ENCODE data around the gene RANBP9.

Gene RANBP9

DNA sequence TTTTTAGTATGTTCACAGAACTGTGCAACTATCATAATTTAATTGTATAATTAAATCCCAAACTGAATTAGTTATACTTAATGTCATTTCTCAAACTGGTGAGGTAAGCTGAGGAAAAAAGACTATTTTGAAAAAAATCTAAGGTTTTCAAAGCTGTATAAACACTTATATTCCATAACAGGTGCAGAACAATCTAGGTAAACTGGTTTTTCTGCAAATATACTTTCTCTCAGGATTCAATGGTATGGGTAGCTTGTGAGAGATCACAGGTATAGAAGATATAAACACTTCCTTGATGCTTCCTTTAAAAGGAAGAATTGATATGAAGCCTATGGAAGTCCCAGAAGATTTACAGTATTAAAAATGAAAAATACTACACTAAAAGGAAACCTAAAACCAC is 62.8 kb downstream of the RANBP9 start:
- DNase-seq (ENCODE audit: low spot score) = no peak

DNA sequence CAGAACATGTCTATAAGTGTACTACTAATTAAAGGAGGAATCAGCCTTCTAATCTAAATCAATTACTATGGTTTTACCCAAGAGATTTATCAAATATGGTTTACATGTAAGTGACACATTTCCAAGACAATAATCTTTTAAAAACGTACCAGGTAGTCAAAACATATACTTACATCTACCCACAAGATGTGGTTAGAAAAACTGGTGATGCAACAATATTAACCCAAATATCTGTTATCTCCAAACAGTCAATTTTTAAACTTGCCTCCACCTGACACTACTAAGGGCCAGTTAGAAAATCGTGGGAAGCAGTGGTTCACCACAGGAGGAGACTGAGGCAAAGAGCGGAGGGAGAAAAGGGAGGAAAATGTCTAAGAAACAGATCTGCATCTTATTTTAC is 68.5 kb downstream of the RANBP9 start:
- no peak for DNase-seq (ENCODE audit: low spot score)

DNA sequence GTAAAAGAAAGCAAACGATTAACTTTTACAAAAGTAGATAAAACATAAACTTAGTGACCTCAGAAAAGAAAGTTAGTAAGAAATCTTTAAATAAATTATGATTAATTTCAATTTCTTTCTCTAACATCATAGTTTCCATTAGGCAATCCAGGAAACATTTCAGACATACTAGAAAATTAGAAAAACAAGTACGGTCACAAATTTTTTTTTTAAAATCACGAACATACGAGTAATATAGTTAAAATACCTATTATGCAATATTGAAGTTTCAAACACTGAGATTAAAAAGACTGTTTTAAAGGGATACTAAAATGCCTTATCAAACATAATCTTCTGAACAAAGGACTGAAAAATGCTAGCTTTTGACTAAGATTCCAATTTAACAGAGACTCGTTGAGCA is 70.3 kb downstream of the RANBP9 start:
- DNase-seq (ENCODE audit: low spot score) = no peak

DNA sequence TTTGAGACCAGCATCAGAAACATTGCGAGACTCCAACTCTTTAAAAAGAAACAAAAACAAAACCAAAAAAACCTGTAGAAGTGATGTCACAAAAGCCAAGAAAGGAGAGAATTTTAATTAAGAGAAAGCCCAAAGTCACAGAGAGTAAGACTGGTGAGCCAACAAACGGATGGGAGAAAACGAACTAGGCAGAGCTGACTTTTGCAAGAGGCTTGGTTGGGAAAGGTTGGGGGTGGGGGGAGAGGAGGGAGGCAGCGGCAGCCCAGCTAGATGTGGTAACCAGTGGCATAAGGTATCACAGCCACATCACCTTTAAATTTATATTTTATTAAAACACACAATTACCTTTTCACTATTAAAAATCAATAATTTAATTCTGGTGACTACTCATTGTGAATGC is 73.0 kb downstream of the RANBP9 start:
- no peak for DNase-seq (ENCODE audit: low spot score)

DNA sequence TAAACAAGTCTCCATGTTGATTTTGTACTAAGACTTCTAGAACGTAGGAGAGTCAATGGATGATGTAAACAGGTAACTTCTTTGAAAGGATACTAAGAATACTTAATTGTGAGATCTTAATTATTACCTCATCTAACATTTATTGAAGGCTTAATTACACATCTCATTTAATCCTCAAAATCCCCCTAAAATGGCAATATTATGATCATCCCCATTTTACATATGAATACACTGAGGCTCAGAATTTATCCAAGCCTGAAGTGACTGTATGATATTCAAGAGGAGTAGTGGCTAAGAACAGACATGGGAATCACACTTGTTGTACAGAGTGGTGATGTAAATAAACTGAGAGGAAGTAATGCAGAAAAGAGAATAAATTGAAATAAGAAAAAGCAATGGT is 73.6 kb downstream of the RANBP9 start:
- DNase-seq (ENCODE audit: low spot score) = no peak

DNA sequence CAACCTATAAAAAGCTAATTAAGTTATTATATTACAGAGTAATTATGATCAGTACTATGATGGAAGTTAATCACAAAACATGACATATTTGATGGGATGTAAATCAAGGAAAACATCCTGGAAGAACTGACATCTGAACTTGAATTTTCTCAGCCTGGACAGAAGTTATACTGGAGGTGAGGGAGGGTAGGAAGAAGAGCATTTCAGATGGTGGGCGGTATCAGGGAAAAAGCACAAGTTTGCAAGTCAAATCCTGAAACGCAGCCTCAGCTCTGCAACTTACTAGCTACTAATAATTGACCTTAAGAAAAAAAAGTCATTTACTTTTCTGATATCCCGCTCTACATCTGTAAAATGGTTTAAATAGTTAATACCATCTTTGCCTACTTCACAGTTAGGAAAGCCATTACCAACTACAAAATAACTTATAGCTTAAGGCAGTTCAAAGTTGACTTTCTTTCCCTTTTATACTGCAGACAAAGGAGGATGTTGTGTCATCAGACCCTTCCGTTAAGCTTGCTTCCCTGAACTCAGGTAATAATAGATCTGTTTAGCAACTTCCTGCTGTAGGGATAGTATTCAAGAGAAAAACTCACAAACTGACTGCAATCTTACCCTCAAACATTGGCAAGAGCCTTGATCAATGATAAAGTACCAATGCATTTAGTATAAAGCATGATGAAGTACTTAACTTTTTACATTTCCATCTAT is 75.5 kb downstream of the RANBP9 start:
- DNase-seq (ENCODE audit: low spot score) = no peak

DNA sequence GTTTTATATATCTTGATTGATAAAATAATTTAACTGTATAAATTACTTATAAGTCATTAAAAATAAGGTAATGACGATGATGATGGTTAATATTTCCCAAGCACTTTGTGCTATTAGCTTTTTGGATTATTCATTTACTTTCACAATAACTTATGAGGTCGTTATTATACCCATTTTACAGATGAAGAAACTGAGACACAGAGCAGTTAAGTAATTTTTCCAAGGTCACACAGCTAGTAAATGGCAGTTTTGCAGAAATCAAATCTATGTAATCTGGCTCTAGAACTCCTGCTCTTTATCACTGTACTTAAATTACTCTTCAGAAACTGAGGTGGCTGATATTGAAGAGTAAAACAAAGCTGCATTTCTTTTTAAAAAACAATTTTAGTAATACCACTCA is 78.3 kb downstream of the RANBP9 start:
- no peak for DNase-seq (ENCODE audit: low spot score)

DNA sequence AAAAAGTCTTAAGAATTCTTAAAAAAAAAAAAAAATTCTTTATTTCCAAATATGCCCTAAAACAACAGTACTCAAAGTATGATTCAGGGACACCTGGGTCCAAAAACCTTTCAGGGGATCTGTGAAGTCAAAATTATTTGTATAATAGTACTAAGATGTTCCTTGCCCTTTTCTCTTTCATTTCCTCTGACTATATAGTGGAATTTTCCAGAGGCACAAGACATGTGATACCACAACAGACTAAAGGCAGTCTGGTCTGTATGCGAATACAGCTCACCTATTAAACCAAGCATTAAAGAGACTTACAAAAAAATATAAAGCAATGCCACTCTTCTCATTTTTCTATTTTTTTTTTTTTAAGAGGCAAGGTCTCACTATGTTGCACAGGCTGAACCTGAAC is 81.1 kb downstream of the RANBP9 start:
- no peak for DNase-seq (ENCODE audit: low spot score)

DNA sequence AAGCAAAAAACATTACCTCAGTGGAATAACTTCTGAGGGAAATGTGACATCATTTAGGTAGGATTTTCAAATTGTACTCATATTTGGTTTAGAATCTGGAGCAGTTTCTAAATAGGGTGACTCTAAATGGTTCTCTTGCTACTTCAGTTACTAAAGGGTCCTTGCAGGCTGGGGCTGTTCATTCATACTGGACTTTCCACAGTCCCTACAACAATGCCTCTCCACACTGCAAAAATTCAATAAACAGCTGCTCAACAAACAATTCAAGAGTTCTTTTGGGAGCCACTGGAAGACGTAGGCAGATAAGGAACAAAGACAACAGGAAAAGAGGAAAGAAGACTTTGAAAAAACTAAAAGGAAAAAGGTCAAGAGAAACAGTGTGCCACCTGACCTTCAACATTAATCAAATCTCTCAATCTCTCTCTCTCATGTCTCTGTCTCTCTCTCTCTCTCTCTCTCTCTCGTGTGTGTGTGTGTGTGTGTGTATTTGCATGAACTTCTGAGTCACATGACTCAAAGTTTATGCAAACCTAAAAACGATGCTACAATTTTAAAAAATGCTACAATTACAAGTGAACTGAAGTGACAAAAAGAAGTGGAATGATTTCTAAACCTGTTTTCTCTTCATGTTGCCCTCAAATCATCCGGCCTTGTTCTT is 82.0 kb downstream of the RANBP9 start:
- DNase-seq (ENCODE audit: low spot score) = no peak

DNA sequence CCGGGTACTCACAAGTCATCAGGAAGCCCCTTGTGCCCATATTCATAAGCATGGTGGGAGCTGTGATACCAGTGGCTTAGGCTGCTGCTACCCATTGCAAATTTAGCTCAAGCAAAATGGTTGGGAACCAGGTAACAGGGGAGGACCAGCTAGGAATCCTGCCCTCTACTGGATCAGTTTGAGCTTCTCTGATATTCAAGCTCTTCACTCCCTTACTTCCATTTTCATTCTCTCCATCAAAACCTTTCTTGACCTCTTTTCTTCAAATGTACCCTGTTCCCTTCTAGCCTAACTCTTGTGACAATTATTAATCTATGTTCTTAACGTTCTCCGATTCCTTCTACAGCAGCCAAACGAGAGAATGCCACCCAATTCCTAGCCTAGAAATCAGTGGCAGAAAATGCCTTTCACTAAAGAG is 86.8 kb downstream of the RANBP9 start:
- peak; percentile 65 for DNase-seq (ENCODE audit: low spot score)

DNA sequence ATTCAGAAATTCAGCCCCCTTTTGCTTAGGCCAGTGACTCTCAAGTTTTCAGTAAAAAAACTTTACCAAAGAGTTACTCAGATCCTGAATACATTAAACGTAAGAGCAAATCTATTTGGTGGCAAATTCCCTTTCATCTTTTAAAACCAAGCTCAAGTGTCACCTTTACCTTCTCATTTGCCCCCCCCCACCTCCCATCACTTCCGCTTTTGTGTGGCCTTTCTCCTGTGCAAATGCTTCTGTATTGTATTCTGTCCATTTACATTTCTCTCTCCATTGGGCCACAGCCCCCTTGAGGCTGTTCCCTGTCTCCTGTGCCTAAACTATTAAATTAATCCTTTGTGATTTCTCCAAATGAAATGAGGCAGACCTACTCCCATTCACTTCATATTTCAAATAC is 94.6 kb downstream of the RANBP9 start:
- DNase-seq (ENCODE audit: low spot score) = no peak

DNA sequence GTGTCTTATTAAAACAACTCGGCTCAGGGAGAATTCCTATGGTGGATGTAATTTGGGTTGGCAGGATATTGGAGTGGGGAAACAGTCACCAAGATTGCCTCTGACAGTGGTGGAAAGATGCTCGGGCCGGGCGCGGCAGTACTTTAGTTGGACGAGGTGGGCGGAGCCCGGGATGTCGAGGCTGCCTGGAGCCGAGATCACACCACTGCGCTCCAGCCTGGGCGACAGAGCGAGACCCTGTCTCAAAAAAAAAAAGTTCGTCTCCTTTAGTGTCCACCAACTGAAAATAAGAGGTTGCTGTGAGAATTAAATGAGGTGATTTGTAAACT is 95.9 kb downstream of the RANBP9 start:
- peak; percentile 52 for DNase-seq (ENCODE audit: low spot score)

DNA sequence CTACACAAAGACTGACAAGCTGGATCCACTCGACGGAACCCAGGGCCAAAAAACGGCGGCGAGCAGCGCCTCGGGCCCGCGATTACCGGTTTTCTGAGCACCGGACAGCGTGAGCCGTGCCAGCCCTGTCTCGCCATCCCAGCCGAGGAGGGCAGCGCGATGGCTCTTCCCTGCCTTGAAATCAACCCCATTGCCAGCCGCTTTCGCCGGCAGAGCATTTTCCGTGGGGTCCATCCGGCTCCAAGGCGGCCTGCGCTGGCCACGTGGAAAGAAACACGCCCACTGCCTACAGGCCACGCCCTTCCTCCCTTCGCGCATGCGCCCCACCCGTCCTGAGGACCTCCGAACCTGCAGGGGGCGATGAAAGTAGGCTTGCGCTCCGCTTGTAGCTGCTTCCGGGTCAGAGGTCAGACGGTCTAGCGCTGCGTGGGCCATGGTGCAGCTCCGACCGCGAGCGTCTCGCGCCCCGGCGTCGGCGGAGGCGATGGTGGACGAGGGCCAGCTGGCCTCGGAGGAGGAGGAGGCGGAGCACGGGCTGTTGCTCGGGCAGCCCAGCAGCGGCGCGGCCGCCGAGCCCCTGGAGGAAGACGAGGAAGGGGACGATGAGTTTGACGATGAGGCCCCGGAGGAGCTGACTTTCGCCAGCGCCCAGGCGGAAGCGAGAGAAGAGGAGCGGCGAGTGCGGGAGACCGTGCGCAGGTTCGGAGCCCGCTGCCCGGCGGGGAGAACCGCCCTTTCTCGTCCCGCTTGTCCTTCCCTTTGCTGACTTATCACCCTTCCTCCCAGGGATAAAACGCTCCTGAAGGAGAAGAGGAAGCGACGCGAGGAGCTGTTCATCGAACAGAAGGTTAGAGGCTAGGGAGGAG is 96.5 kb downstream of the RANBP9 start, which contains the start of gene NOL7:
TSS of gene NOL7 (plus strand) at position 410 of the 866 bp plus-strand sequence. CDS start at position 434, 24 bp downstream.
- DNase-seq (ENCODE audit: low spot score) = peak; percentile 99

DNA sequence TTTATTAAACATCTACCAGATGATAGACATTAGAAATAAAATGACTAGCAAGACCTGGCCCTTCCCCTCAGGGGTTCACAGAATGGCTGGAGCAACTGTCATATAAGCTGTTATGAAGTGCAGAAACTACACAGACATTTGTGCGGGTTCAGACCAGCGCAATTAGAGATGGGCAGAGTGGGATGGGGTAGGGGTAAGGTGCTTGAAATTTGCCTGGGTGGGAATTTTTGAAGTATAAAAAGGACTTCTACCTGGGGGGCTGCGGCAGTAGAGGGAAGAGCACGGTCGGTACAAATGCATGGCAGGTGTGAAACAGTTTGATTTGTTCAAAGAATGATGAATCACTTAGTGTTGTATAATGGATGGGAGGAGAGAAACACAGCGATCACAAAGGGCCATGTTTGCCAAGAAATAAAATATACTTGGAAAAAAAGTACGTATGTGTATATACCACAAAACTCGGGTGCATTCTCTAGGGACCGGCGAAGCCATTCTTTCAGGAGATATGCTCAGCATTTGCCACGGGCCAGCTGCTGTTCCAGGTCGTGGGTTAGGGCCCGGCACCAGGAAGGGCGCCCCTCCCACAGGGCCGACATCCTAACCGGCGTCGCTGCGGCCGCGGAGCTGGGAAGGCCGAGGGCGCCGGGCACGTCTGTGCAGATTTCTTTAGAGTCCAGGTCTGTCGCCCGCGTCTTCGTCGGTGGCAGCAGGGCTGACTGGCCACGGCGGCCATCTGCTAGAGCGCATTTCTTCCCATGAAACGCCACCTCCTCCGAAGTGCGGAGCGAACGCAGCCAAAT is 97.3 kb downstream of the RANBP9 start:
- DNase-seq (ENCODE audit: low spot score) = peak; percentile 75

DNA sequence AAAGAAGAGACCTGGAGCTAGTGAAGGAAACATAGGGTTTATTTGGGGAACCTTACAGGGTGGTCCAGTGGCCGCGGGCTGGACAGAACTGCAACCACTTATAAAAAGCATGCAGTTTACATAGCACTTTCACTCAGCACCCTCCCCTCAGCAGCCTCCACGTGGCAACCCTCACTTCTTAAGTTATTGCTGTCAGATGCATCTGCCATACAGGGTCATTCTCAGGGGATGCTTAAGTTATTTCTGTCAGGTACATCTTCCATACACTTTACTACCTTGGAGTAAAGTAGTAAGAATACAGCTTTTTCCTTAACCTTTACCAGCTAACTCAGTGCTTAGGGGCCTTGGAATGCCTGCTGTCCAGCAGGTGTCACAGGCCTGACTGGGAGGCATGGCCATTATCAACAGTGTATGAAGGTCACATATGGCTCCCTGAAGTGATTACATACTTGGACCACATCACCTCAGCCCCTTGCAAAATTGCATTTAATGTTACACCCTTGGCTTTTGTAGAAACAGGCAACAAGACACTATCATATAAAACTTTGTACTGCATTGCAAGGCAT is 98.5 kb downstream of the RANBP9 start:
- no peak for DNase-seq (ENCODE audit: low spot score)

DNA sequence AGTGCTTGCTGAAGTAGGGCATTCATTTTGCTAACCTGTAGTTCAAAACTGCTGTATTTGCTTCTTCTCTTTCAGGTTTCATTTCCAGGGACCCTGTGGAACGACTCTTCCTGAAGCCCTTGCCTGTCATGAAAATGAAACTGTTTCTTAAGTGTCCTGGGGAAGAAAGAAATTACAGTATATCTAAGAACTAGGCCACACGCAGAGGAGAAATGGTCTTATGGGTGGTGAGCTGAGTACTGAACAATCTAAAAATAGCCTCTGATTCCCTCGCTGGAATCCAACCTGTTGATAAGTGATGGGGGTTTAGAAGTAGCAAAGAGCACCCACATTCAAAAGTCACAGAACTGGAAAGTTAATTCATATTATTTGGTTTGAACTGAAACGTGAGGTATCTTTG is 99.9 kb downstream of the RANBP9 start:
- DNase-seq (ENCODE audit: low spot score) = no peak

DNA sequence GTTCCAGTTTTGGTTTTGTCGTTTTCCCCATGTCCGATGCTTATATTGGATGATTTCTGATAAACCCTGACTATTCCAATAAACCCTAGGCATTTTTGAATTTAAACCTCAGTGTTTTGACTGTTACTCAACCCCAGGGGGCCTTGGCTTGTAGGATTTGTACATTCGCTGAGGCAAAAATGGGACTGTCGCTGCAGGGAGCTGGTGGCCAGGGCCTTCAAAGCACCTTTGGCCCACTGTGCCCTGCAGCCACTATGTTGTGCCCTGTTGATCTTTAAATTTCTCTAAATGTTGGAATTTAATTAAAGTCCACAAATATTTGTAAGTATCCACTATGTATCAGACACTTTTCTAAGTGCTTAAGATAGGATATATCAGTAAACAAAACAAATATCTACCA is 106.0 kb downstream of the RANBP9 start:
- DNase-seq (ENCODE audit: low spot score) = no peak

DNA sequence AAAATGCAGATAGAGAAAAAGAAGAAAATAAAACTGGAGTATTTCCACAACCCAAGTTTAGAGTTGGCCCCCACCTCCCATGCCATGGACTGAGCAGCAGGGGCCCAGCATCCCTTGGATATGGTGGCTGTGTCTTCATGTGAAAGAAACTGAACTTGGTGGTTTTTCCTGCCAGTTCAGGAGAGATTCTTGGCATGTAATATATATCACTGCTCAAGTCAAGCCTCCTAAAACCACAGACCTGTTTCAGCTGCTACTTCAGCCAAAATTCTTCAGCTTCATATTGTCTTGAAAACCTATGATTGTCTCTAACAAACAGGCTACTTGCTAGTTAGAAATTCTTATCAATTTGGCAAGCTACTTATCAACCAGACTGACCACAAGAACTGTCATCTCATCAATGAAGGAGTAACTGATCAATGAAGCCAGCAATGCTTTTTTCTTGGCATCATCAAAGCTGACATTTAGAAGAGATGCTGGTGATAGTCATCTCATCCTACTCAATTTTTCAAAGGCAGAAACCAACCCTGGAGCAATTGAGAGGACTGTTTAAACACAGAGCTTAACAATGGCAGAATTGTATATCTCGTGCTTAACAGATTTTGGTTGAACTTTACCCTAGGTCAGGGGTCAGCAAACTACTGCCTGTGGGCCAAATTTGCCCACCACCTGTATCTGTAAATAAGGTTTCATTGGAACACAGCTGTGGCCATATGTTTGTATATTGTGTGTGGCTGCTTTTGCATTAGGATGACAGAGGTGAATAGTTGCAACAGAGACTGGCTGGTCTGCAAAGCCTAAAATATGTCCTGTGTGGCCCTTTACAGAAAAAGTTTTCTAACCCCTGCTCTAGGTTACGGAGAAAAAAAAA is 106.9 kb downstream of the RANBP9 start:
- DNase-seq (ENCODE audit: low spot score) = no peak

DNA sequence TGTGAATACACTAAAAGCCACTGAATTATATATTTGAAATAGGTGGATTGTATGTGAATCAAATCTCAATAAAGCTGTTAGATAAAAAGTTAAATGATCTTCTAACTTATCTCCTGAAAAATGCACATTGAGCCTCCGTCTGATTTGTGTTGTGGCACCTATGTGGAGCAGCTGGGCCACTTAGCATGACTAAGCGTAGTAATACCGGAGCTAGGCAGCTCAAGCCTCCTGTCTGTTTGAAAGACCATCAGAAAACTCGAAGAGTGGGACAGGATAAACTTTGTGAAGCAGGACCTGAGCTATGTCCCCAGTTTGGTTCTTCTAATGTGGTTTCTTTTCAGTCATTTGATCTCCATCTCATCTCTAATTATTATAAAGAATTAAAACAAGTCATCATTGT is 107.5 kb downstream of the RANBP9 start:
- DNase-seq (ENCODE audit: low spot score) = no peak

DNA sequence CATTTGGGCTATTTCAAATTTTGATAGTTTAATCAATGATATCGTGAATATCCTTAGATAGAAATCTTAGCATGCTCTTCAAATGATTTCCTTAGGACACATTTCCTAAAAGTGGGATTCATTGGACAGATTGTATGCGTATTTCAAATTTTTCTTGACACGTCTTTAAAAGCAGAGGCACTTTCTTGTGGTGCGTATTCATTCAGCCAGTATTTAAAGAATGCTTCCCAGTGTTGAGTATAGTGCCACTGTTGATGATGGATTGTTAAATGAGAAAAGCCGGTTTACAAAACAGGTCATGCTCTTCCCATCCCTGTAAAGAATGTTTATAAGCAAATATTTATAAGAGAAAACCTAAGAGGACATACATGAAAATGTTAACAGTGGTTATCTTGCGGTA is 111.6 kb downstream of the RANBP9 start:
- DNase-seq (ENCODE audit: low spot score) = no peak

DNA sequence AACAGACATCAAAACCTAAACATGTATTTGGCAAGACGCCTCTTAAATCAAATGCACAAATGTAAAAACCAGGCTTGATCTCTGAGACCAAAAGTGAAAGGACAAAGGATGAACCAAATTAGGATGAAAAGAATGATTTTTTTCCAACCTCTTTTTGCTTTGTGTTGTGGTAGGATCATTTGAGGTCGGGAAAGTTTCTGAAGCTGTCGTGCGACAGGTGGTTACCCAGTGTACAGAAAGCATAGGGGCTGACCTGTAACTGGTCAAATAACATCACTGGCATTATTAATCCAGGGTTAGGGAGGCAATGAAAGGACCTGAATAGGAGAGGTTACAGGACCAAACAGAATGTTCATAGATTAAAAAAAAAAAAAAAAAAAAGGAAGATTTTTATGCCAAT is 114.6 kb downstream of the RANBP9 start:
- DNase-seq (ENCODE audit: low spot score) = no peak
